OCI-LY3 (cell line): ENCODE data around the gene CALM1.

ENCODE experiments used
- H2AFZ ChIP-seq: fragments of 200-600, 300-600 bp; shearing (Covaris generic); 2 replicates; pipeline ENCODE4 v1.6.0; 2014; ENCODE audit warnings: antibody characterized with exemption, low read depth, low read length
- H3K27ac ChIP-seq: fragments of 200-600, 300-600 bp; sonication (generic); 2 replicates; pipeline ENCODE4 v1.5.1; 2014; ENCODE audit warnings: mild to moderate bottlenecking, low read length, moderate library complexity, mixed read lengths
- H3K27me3 ChIP-seq: fragments of 200-600, 300-600 bp; sonication (generic); 2 replicates; pipeline ENCODE4 v1.6.1; 2014; ENCODE audit warnings: low read depth, low read length, mixed read lengths
- H3K36me3 ChIP-seq: fragments of 200-600, 300-600 bp; sonication (generic); replicated peaks from 2 replicates; pipeline ENCODE3; 2014; ENCODE audit warnings: low read depth, low read length, mixed read lengths
- H3K4me1 ChIP-seq: fragments of 300-600, 200-600 bp; sonication (generic); 2 replicates; pipeline ENCODE4 v1.6.1; 2014; ENCODE audit warnings: low read length, mixed read lengths
- H3K4me2 ChIP-seq: fragments of 200-600, 300-600 bp; sonication (generic); 2 replicates; pipeline ENCODE4 v1.6.1; 2014; ENCODE audit warnings: low read length, mixed read lengths
- H3K4me3 ChIP-seq: fragments of 300-600, 200-600 bp; sonication (generic); 2 replicates; pipeline ENCODE4 v1.5.1; 2014; ENCODE audit warnings: antibody characterized with exemption, mild to moderate bottlenecking, low read length, moderate library complexity
- H3K79me2 ChIP-seq: fragments of 300-600, 200-600 bp; shearing (Covaris generic); 2 replicates; pipeline ENCODE4 v1.6.1; 2014; ENCODE audit warnings: mild to moderate bottlenecking, low read length, mixed read lengths
- H3K9ac ChIP-seq: fragments of 300-600, 200-600 bp; shearing (Covaris generic); 2 replicates; pipeline ENCODE4 v1.6.0; 2014; ENCODE audit warnings: mild to moderate bottlenecking, low read length, moderate library complexity
- H3K9me3 ChIP-seq: fragments of 200-600, 300-600 bp; shearing (Covaris generic); 2 replicates; pipeline ENCODE4 v1.6.1; 2014; ENCODE audit warnings: low read length, mixed read lengths; ENCODE audit not compliant: insufficient read depth
- H4K20me1 ChIP-seq: fragments of 200-600, 300-600 bp; sonication (generic); 2 replicates; pipeline ENCODE4 v1.6.1; 2016; ENCODE audit warnings: low read length, mixed read lengths; ENCODE audit not compliant: insufficient read depth
- EZH2phosphoT487 ChIP-seq: fragments of 200-600 bp; shearing (Covaris generic); IDR thresholded peaks from 2 replicates; pipeline ENCODE4 v1.6.1; 2018; ENCODE audit warnings: antibody characterized with exemption, mixed run types, low read depth
- TF ChIP-seq, protein P1 (sequence below): fragments of 200-600, 300-600 bp; sonication (generic); IDR thresholded peaks from 2 replicates; pipeline ENCODE4 v1.5.1; 2014; ENCODE audit warnings: antibody characterized with exemption, low read length, low read depth

CALM1 gene

GRCh38 chr14:90452366-90452765, 55.5 kb downstream of the CALM1 start:
- no peak overlapping the region for H2AFZ ChIP-seq
- peak overlapping the region; percentile 58; the same call in 1 of the 2 replicates for H3K4me2 ChIP-seq
- H3K36me3 ChIP-seq = no peaks in the 10 kb centered on the region
- TF ChIP-seq, protein P1, sequence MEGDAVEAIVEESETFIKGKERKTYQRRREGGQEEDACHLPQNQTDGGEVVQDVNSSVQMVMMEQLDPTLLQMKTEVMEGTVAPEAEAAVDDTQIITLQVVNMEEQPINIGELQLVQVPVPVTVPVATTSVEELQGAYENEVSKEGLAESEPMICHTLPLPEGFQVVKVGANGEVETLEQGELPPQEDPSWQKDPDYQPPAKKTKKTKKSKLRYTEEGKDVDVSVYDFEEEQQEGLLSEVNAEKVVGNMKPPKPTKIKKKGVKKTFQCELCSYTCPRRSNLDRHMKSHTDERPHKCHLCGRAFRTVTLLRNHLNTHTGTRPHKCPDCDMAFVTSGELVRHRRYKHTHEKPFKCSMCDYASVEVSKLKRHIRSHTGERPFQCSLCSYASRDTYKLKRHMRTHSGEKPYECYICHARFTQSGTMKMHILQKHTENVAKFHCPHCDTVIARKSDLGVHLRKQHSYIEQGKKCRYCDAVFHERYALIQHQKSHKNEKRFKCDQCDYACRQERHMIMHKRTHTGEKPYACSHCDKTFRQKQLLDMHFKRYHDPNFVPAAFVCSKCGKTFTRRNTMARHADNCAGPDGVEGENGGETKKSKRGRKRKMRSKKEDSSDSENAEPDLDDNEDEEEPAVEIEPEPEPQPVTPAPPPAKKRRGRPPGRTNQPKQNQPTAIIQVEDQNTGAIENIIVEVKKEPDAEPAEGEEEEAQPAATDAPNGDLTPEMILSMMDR = no peak
- TF ChIP-seq EZH2phosphoT487 = no peak
- H3K4me1 ChIP-seq = peaks cover 15% of the 10 kb centered on the region
- 0 out of 2 replicates have a peak, but pooled peaks cover 7% of the 10 kb centered on the region for H3K9me3 ChIP-seq
- no peak overlapping the region for H3K9ac ChIP-seq
- no peaks in the 10 kb centered on the region for H4K20me1 ChIP-seq
- no peak overlapping the region for H3K27ac ChIP-seq
- no peaks in the 10 kb centered on the region for H3K27me3 ChIP-seq
- H3K4me3 ChIP-seq = no peak overlapping the region
- no peaks in the 10 kb centered on the region for H3K79me2 ChIP-seq

- no peaks in the 10 kb centered on the region for H4K20me1 ChIP-seq
- TF ChIP-seq, protein P1 = no peak
- no peak for TF ChIP-seq EZH2phosphoT487
- H3K36me3 ChIP-seq = no peaks in the 10 kb centered on the region
- H3K27ac ChIP-seq = no peak overlapping the region
- H3K79me2 ChIP-seq = no peaks in the 10 kb centered on the region
- H3K9me3 ChIP-seq = no peaks in the 10 kb centered on the region
- H2AFZ ChIP-seq = no peak overlapping the region
- H3K4me2 ChIP-seq = no peak overlapping the region
- no peak overlapping the region for H3K9ac ChIP-seq
- H3K4me1 ChIP-seq = peaks cover 15% of the 10 kb centered on the region
- H3K27me3 ChIP-seq = no peaks in the 10 kb centered on the region
- no peak overlapping the region for H3K4me3 ChIP-seq
These were observed 56.6 kb downstream of the CALM1 start for GRCh38 chr14:90453401-90453951.

GRCh38 chr14:90454041-90455000, 57.5 kb downstream of the CALM1 start:
- Histone ChIP-seq H3K36me3 (no peaks in the 10 kb centered on the region), H3K9ac (no peak overlapping the region), H3K4me2 (no peak overlapping the region), H3K79me2 (no peaks in the 10 kb centered on the region), H3K27ac (no peak overlapping the region), H3K4me3 (no peak overlapping the region), H3K27me3 (0 out of 2 replicates have a peak, but pooled peaks cover under 1% of the 10 kb centered on the region), H3K9me3 (no peaks in the 10 kb centered on the region), H2AFZ (no peak overlapping the region), H3K4me1 (peaks cover 15% of the 10 kb centered on the region), H4K20me1 (no peaks in the 10 kb centered on the region)
- no peak for TF ChIP-seq EZH2phosphoT487
- TF ChIP-seq, protein P1 = no peak

GRCh38 chr14:90455100-90455571, 58.3 kb downstream of the CALM1 start:
- no peak for TF ChIP-seq EZH2phosphoT487
- TF ChIP-seq, protein P1 = no peak
- Histone ChIP-seq H3K9me3 (no peaks in the 10 kb centered on the region), H3K79me2 (no peaks in the 10 kb centered on the region), H3K36me3 (no peaks in the 10 kb centered on the region), H3K4me1 (peaks cover 15% of the 10 kb centered on the region), H3K4me3 (no peak overlapping the region), H4K20me1 (no peaks in the 10 kb centered on the region), H3K9ac (no peak overlapping the region), H3K27ac (no peak overlapping the region), H2AFZ (no peak overlapping the region), H3K27me3 (0 out of 2 replicates have a peak, but pooled peaks cover 5% of the 10 kb centered on the region), H3K4me2 (no peak overlapping the region)
